ENCODE data around the gene PTPN5.
"Not testable (repeated sequence)": the region's sequence is repeated elsewhere in the genome, so short reads cannot be mapped to it uniquely, and the experiment has no call there.

The PTPN5 gene

GRCh38 chr11:18706330-18707243 is 85.0 kb downstream of the PTPN5 start:
- DNase-seq: peak; percentile 68

GRCh38 chr11:18705651-18706281 is 85.8 kb downstream of the PTPN5 start:
- peak; percentile 46 for DNase-seq

- peak; percentile 66 for DNase-seq
These were observed 86.9 kb downstream of the PTPN5 start for GRCh38 chr11:18704698-18705097.

GRCh38 chr11:18704045-18704645 is 87.5 kb downstream of the PTPN5 start:
- DNase-seq: no peak

- DNase-seq: no peak
These were observed 88.4 kb downstream of the PTPN5 start for GRCh38 chr11:18703001-18703763.

GRCh38 chr11:18701614-18702216 is 89.9 kb downstream of the PTPN5 start:
- DNase-seq: no peak

- no peak for DNase-seq
These were observed 90.7 kb downstream of the PTPN5 start for GRCh38 chr11:18700872-18701271.

- no peak for DNase-seq
These were observed 91.2 kb downstream of the PTPN5 start for GRCh38 chr11:18700375-18700774.

GRCh38 chr11:18699848-18700261 is 91.7 kb downstream of the PTPN5 start:
- no peak for DNase-seq

- DNase-seq: no peak
These were observed 92.4 kb downstream of the PTPN5 start for GRCh38 chr11:18699269-18699596.

- DNase-seq: peak; percentile 82
These were observed 93.0 kb downstream of the PTPN5 start, which contains the start of gene TMEM86A for GRCh38 chr11:18698341-18699268. Gene TMEM86A, plus strand, starts transcription at chr11:18698779. Its CDS starts 108 bp downstream, at chr11:18698887.

GRCh38 chr11:18697576-18697975 is 94.0 kb downstream of the PTPN5 start:
- no peak for DNase-seq

- DNase-seq: no peak
These were observed 94.9 kb downstream of the PTPN5 start for GRCh38 chr11:18696638-18697225.

GRCh38 chr11:18692941-18693760 is 98.4 kb downstream of the PTPN5 start:
- DNase-seq: no peak

GRCh38 chr11:18691467-18692140 is 100.0 kb downstream of the PTPN5 start:
- not testable (repeated sequence) for DNase-seq

- no peak for DNase-seq
These were observed 107.3 kb downstream of the PTPN5 start for GRCh38 chr11:18684267-18684666.

- no peak for DNase-seq
These were observed 109.1 kb downstream of the PTPN5 start for GRCh38 chr11:18682466-18682865.

GRCh38 chr11:18681949-18682348 is 109.6 kb downstream of the PTPN5 start:
- not testable (repeated sequence) for DNase-seq

Data from DMS79 treated with DMSO at 0.1 percent for 48 hours (cell line).